GM12878 (cell line): ENCODE results near the gene ANO3. TPM values are rescaled to one million over a fixed set of nuclear protein-coding genes. Genes with fewer than 3 reads are reported as not detected.

Source experiments
- CHD2 ChIP-seq: IDR thresholded peaks from 2 replicates; pipeline ENCODE4 v1.6.1; 2011; ENCODE audit warnings: low read depth, low read length, improper control_type of control experiment, borderline replicate concordance
- ETV6 ChIP-seq, 2 experiments: fragments of 450-650 bp in 1 of 2; IDR thresholded peaks in 1 of 2; conservative IDR thresholded peaks in 1 of 2; 2 replicates each; pipeline ENCODE4 v1.6.1; 2014; ENCODE audit warnings: antibody characterized with exemption in 1 of 2, borderline replicate concordance in 1 of 2, low read depth in 1 of 2, mild to moderate bottlenecking in 1 of 2, moderate library complexity in 1 of 2
- PRDM15 ChIP-seq: fragments of 450-650 bp; formaldehyde crosslinking; IDR thresholded peaks from 2 replicates; pipeline ENCODE4 v1.4.0; 2020; ENCODE audit warnings: mild to moderate bottlenecking, moderate library complexity
- REST ChIP-seq: IDR thresholded peaks from 2 replicates; pipeline ENCODE4 v1.6.1; 2012; ENCODE audit warnings: mild to moderate bottlenecking, low read depth, low read length
- YY1 ChIP-seq: IDR thresholded peaks from 2 replicates; pipeline ENCODE4 v1.6.1; 2011; ENCODE audit warnings: low read depth, mild to moderate bottlenecking, low read length
- polyA plus RNA-seq, 11 experiments: library from polyadenylated mRNA; depleted of rRNA in 4 of 11; unstranded in 6 of 11; stranded (reverse) in 5 of 11; fragments of >200 nt; fragmentation: Nextera tagmentation in 4 of 11; fragmentation: Illumina TruSeq in 1 of 11; extraction: Ambion mirVana in 4 of 11; extraction: Trizol in 1 of 11; gene quantifications; 1 replicate in 1 of 11; 2 replicates in 10 of 11; pipeline versions ENCODE4 v1.2.1 to v1.2.3, GENCODE V29; 2011 to 2016; ENCODE audit warnings: inconsistent platforms in 2 of 11, missing spikeins in 2 of 11, low read depth in 1 of 11
- total RNA-seq, 4 experiments: library from RNA; depleted of rRNA in 3 of 4; stranded (reverse); fragments of >200 nt in 3 of 4; fragmentation: Illumina TruSeq in 1 of 4; extraction: Trizol in 1 of 4; gene quantifications; 2 replicates each; pipeline versions ENCODE4 v1.2.1 to v1.2.3, GENCODE V29; 2013 to 2021

ANO3 gene
- total and polyA plus RNA-seq, 10 of the 15 experiments (the other 5 are each of a cell fraction or from before 2014, with no cell fraction given): 0.13 to 5.9 (median 0.44) TPM

- TF ChIP-seq PRDM15 (CRISPR knock-in tag): no peak
- no peak for TF ChIP-seq ETV6 (conservative IDR thresholded peaks at IDR 0.05 in 1 of 2, IDR thresholded peaks at IDR 0.05 in 1 of 2; ENCODE audit: borderline replicate concordance in 1 of 2, low read depth in 1 of 2)
- TF ChIP-seq CHD2: no peak
- TF ChIP-seq REST: no peak
- no peak for TF ChIP-seq YY1
These were observed 370.5 kb downstream of the ANO3 start (continued) for GRCh38 chr11:26702406-26702805.
